Endometrial microvascular endothelial cells (primary cell): ENCODE results near the gene RAD51B. TPM values are rescaled to one million over a fixed set of nuclear protein-coding genes. Genes with fewer than 3 reads are reported as not detected.

Experiments
- in situ Hi-C: cut with HindIII; loops from 2 replicates; pipeline ENCODE4 v1.10.0; 2017; ENCODE audit warnings: low sequenced_read_pairs, low pct_unique_long_range_greater_than_20kb; ENCODE audit errors: inconsistent ontology term
- total RNA-seq: library from RNA; depleted of rRNA; stranded (reverse); fragments of >200 nt; gene quantifications from one replicate; pipeline ENCODE4 v1.2.3, GENCODE V29; 2015; ENCODE audit errors: inconsistent ontology term

Gene RAD51B
- total RNA-seq, 1 donor from 2014 or later: 16.4 TPM

DNA sequence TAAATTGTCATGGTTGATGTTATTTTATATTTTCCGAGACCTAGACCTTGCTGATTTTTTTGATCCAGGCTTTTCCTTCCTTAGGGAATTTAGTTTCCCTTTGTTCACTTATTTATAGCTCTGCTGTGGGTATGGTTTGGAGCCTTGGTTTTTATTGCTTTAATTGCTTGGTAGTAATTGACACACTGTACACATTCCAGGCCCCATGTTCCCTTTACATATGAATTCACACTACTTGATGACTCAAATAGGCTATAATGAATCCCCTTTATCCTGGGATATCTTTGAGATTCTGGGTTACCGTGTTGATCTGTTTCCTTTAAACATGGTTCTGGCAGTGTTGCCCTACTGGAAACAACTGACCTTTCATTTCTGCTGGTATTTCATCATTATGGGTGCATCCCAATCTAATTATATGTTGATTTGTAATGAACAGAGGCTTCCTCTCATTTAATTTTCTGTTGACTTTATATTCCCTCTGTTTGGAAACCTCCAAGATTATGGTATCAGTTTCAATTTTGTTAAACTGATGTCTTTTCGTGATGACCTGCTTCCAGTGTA is 424.0 kb downstream of the RAD51B start:
- in situ Hi-C loops: no loop called here

DNA sequence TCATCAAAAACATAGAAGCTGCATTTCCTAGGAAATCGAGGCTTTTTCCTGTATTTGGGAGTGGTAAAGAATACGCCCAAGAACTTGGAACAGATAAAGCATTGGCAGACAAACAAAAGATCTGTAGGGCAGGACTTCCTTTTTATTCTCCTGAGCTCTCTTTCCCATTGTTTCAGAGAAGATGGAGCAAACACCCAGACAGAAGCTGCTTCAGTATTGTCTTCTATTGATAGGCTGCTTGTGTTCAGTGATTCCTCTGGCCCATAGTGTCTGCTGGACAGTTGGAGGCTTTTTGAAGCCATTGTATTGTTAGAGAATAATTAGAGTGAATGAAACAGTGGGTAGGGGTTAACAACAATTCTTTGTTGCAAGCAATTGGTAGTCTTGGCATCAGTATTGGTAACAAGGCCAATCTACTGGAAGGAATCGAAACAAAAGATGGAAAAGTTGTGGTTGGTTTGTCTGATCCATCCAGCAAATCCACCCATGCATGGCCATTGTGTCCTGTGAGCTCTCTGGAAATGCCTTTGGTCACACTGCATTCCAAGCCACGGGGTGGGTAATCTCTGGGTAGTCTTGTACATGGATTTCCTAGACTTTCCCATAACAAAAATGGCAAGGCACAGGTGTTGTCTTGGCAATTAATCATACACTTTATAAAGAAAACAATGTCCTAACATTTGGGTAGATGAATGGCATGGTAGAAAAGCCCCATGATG is 424.8 kb downstream of the RAD51B start:
- in situ Hi-C loops: no loop called here

DNA sequence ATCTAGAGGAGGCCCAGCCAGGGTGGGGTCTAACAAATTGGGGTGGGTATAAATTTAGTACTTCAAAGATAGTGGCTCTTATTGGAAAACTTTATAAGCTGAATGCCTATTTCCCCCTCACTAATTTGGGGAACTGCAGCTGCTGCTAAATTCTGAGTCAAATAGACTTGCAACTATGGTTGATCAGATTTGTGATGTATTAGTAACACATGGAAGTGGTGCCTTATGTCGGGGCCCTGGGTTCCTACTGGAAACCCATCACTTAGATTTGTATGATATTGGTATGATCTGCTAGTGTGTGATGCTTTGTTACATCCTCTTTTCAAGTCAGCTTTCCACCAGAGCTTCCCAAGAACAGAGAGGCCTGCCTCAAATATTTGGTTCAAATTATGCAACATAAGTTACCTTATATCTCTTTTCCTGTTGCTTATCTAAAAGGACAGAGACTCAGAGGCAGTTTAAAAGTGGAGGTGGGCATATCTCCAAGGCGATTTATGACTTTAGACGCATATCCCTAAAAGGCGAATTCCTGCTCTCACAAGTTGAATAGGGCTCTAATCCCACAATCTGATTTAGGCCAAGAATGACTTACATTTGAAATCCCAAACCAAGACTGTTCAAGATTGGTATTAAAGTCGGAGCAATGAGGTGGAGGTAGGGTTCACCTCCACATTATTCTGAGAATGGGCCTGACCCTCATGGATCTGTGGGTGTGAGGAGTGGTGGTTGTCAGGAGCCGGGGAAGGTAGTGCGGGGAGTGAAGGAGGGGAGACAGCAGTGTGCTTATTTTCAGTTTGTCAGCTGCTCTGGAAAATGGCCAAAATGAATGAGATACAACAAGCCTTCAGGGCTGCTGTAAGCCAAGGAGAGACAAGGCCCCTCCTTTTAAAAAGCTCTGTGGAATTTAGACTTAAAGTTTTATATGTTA is 425.8 kb downstream of the RAD51B start:
- in situ Hi-C loops: no loop called here

DNA sequence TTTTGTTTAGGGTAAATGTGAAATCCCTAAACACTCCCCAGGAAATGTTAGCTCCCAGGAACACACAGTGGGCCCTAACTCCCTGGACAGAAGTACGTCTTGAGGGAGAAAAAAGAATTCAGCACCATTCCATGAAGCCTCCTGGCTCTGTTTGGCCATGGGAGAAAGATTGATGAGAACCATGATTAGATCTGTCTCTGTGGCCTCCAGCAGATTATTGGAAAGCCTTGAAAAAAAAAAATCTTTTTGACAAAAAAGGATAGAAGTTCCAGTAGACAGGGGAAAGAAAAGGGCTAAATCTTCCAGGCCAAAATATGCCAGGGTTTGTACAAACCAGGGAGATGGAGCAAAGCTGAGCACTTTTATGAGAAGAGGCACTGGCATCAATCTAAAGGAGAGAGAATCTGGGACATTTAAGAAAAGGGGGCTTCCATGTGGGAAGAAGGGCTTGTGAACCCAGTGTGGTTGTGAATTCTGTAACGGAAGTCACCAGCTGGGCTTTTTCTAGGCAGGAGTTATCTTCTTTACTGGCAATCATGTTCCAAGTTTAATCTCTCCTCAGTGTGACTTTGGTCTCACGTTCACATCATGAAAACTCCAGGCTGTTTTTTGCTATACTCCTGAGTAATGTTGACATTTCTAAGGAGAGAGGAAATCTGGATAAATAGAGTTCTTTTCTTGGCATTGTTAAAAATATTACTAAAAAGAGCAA is 426.7 kb downstream of the RAD51B start:
- in situ Hi-C loops: no loop called here

- in situ Hi-C loops: no loop called here
Measured at GRCh38 chr14:68246786-68247105, 427.2 kb downstream of the RAD51B start.

GRCh38 chr14:68247274-68247673 is 427.7 kb downstream of the RAD51B start:
- in situ Hi-C loops: no loop called here

DNA sequence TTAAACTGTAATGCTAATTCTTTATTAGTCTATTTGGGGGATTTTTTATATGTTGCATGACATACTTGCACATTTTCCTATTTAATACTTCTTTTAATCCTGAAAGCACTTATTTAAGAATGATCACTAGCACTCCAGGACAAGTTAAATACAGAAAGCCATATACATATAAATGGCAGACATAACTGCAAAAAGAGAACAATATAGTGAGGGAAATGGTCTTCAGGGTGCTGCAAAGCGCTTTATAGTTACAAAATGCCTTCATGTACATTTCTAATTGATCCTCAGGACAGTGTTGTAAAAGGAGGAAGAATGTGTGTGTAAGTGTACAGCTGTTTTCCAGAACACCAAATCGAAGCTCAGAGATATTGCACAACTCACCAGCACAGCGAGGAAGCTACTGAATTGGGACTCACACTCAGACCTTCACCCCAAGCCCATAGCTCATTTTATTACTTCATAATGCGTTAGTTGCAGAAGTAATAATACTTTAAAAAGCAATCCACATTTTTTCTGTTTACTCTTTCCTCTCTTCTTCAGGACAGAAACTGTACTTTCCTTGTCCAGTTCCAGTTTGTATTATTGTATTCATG is 428.2 kb downstream of the RAD51B start:
- in situ Hi-C loops: no loop called here

DNA sequence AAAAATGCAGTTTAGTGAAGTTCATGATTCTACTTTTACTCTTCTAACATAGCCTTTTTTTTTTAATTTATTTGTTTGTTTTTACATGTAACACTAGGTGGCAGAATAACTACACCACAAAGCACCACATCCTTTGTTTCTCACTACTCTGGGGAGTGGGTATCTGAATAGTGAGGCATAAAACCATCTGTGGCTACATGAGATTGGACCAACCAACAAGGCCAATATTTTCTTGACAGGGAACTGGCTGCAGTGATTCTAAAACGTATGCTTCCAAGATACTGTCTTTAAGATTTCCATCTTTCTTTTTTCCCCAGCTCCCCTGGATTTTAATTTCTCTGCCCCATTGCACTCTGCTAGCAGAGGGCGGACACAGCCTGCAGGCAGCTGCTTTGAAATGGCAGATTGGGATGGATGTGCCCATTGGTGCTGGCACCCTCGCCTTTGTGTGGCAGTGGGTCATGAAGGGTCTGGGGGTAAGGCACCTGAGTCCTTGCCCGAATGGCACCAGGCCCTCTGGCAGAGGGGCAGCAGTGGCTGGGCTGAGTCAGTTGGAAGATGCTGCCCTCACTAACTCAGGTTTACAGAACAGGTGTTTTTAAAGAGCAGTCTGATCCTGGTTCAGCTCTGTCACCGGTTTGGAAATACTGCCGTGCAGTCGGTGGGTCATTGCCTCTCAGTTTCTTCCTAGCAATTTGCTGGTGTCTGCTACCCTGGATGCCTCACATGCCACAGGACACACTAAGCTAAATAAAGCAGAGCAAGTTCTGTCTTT is 429.1 kb downstream of the RAD51B start:
- in situ Hi-C loops: no loop called here

DNA sequence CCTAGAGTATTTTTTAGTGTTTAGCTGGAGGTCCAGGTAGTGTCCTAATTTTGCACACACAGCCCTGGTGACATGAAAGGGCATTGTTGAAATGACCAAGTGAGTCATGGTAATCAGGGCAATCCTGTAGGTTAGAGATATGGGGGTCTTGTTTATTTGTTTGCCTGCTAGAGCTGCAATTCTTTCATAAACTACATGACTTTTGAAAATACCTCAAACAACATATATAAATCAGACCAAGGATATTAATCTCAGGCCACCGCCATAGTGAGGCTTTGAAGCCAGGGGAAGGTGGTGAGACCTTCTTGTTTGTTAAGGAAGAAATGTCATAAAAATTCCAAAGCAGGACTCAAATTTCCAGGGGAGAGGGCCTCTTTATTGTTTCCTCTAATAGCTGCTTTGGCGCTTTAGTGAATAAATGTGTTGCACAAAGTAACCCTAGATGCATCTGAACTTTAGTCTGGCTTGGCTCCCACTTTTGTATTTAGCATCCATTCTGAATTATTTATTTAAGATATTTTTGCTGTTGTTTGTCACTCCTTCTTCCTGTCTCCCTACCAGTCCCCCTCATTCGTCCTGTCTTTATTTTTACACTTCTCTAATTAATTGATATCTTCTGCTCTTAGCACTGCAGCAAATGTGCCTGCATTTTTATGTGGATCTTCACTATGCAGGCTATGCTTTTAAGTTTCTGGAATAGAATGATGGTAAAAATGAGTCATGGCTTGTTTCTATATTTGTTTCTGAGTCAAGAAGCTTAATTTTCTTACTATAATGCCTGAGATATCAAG is 430.3 kb downstream of the RAD51B start:
- in situ Hi-C loops: loop anchor here (25.0 kb wide), 1 partner anchor 162 kb away; no protein-coding TSS in a partner anchor

- in situ Hi-C loops: loop anchor here (25.0 kb wide), 1 partner anchor 161 kb away; no protein-coding TSS in a partner anchor
Measured at GRCh38 chr14:68250927-68251768, 431.6 kb downstream of the RAD51B start.

DNA sequence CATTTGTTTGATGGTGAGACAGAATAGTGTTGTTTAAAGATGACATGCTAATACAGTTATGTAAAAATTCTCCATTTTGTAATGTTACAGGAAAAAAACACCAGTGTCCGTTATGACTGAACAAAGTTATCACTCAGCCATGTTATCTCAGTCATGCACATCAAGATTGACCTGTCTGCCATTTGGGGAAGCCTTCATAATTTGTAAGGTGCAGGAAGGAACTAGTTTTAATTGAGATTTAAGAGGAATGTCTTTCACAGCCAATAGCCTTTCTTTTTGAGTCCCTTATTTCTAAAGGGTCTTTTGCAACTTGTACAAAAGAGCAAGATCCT is 432.2 kb downstream of the RAD51B start:
- in situ Hi-C loops: loop anchor here (25.0 kb wide), 1 partner anchor 161 kb away; no protein-coding TSS in a partner anchor

DNA sequence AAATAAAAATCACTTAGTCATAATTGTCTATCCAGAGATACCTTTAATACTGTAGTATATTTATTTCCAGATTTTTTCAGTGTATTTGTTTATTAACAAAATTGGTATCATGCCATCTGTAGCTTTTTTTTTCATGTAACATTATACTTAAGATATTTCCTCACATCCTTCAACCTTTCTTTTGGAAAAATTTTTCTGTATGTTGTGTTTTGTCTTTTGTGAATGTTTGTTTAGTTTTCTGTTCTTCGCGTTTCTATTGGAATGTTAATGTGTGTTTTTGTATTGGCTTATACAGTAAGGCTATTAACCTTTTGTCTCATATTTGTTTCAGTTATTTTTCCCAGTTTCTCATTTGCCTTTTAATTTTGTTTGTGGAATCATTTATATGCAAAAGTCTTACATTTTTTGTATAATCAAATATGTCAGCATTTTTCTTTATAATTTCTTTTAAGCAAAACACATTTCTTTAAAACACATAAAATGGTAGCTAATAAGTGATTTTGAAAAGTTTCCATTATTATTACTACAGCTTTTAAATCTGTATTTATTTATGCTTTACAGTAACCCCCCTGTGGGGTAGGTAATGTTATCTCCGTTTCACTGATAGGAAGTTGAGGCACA is 433.7 kb downstream of the RAD51B start:
- in situ Hi-C loops: loop anchor here (25.0 kb wide), 1 partner anchor 159 kb away; no protein-coding TSS in a partner anchor

DNA sequence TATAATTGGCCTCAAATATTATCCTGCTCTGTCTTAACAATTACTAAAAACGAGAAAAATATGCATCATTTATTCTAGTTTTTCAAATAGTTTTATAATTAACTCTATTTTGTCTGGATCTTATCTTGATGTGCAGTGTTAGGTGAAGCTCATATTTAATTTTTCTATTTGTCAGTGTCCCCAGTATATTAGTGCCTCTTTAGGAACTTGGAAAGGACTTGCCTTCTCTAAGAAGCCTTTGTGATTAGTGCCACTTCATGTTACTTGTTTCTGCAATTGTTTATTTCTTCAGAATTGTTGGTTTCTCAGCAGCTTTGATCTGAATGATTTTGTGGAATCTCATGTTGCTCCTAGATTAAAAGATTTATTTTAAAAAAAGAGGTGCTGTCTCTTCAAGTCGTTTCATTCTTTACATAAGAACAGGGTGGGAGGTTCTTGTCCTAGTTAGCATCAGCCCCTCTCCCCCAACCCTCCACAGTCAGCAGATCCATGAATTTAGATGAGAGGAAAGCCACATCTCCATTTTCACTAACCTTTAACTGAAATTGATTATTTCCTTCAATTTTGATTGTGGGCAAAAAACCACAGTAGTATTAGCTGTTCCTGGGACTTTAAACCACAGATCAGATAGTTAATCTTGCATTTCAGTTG is 434.4 kb downstream of the RAD51B start:
- in situ Hi-C loops: loop anchor here (25.0 kb wide), 1 partner anchor 158 kb away; no protein-coding TSS in a partner anchor

DNA sequence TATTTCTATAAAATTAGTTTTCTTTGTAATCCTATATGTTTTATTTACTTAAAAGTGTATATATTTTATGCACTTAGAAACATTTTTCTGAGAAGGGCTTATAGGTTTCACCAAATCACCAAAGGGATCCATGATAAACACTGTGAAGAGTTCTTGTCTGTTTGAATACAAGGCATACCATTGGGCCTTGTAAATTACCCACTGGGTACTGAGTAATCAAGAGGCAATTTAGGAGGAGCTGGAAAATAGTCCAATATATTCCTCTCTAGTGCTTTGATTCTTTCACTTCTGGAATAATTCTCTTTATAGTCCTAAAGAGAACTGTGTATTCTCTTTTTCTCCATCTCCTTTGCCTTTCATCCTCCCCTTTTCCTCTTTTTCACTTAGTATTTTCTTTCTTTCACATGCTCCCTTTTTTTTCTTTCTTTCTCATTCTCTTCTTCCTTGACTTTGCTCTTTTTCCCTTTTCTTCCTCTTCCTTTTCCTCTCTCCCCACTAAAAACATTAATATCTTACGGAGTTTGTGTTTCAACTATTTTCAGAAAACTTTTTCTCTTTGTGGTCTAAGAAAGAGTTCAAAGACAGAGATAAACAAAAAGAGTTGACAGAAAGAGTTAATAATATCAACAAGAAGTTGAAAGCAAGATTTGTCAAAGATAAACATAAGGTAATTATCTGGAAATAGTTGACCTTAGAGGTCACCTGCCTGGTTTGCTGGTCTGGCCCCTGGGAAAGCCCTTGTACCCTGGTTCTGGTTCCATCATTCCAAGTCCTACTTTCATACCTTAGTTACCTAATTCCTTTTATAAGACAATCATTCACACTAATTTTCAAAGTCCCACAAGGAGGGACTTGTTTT is 435.3 kb downstream of the RAD51B start:
- in situ Hi-C loops: loop anchor here (25.0 kb wide), 1 partner anchor 157 kb away; no protein-coding TSS in a partner anchor
